GM18520 (cell line): ENCODE measurements around the gene TPPP.
"Not testable (repeated sequence)": the region's sequence is repeated elsewhere in the genome, so short reads cannot be mapped to it uniquely, and the experiment has no call there.

Experiments
- ATAC-seq: cut with Tn5 transposase; IDR thresholded peaks from one replicate; pipeline ENCODE4 v1.9.1; 2021; ENCODE audit not compliant: unreplicated experiment

The TPPP gene

DNA sequence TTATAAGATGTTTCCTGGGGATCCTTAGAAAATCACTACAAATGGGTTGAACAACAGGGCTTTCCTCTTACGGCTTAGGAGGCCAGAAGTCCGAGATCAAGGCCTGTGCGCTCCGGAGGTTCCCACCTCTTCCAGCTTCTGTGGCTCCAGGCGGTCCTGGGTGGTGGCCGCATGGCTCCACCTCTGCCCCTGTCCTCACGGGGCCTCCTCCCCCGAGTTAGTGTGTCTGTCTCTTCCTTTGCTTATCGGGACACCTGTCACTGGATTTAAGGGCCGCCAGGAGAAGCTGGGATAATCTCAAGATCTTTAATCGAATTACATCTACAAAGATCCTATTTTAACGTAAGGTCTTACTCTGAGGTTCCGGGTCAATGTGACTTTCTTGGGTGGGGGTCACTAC is 2.3 kb upstream of the TPPP start:
- ATAC-seq = not testable (repeated sequence)

DNA sequence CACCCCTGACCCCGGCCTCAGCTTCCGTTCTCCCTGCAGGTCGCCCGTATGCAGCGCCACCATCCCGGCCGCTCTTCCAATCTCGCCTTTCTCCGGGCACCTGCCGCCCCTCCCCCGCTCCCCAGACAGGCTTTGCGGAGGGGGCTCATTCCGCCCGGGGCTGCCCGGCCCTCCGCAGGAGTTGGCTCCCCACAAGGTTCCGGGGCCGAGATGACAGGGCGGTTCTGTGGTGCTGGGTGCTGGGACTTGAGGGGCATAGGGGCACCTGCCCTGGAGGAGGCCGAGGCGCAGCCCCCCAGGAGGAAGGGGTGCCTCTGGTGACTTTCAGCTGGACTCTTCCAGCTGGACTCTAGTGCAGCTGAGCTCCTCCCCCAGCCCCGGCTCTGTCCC is 885 bp upstream of the TPPP start:
- ATAC-seq = not testable (repeated sequence)

DNA sequence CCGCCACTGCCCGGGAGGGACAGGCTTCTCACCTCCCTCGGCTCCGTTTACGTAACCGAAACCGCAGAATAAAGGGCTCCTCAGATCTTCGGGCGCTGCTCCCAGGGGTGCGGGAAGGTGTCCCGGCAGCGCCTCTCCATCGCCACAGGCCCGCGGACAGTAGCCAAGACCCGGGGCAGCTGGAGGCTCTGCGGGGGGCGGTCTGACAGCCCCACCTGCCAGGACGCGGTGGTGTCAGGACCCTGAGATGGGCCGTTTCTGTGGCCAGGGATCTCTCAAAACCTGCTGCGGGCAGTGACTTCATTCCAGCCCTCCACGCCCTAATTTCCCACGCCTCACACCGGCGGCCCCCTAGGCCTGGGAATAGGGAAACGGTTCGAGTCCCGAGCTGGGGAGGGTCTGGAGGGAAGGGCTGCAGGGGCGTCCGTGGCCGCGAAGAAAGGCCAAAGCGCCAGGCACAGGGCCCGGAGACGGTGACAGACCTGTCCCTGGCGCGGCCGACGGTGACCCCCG is 567 bp downstream of the TPPP start:
- ATAC-seq = peak; percentile 6

DNA sequence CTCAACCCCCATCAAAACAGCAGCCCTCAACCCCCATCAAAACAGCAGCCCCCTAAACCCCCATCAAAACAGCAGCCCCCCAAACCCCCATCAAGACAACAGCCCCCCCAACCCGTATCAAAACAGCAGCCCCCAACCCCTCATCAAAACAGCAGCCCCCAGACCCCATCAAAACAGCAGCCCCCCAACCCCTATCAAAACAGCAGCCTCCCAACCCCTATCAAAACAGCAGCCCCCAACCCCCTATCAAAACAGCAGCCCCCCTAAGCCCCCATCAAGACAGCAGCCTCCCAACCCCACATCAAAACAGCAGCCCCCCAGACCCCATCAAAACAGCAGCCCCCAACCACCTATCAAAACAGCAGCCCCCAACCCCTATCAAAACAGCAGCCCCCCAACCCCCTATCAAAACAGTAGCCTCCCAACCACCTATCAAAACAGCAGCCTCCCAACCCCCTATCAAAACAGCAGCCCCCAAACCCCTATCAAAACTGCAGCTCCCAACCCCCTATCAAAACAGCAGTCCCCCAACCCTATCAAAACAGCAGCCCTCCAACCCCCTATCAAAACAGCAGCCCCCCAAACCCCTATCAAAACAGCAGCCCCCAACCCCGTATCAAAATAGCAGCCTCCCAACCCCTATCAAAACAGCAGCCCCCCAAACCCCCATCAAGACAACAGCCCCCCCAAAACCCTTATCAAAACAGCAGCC is 1.2 kb downstream of the TPPP start:
- ATAC-seq = no peak

DNA sequence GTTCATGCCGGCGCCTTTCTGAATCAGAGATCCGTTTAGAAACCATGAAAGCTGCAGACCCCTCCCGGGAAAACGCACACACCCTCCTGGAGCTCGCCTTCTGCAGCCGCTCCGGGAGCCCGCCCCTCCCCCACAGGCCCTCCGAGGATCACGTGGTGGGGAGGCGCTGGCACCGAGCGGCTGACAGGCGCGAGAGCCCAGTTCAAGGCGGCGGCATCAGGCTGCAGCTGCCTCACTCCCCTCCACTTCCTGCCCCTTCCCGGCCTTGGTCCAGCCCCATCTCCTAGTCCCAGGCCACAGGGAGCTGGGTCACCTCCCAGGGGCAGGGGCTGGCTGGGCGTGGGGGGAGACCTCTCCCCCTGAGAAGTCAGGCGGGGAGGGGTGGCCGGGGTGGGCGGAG is 2.1 kb downstream of the TPPP start:
- not testable (repeated sequence) for ATAC-seq

DNA sequence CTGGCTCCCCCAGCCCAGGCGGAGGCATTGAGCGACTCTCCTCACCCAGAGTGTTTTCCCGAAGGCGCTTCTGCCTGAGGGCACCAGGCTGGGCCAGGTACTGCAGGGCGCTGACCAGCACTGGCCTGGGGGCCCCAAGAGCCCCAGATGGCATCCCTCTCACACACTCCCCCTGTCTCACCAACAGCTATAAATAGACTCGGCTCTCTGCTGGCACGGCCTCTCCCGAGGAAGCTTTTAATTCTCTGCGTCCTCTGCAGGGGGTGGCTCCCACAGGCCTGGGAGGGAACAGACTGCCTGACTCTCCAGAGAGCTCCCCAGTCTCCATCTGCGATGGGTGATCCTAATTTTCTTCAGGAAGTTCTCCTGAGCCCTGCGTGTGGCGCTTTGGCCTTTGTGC is 2.9 kb downstream of the TPPP start:
- not testable (repeated sequence) for ATAC-seq

DNA sequence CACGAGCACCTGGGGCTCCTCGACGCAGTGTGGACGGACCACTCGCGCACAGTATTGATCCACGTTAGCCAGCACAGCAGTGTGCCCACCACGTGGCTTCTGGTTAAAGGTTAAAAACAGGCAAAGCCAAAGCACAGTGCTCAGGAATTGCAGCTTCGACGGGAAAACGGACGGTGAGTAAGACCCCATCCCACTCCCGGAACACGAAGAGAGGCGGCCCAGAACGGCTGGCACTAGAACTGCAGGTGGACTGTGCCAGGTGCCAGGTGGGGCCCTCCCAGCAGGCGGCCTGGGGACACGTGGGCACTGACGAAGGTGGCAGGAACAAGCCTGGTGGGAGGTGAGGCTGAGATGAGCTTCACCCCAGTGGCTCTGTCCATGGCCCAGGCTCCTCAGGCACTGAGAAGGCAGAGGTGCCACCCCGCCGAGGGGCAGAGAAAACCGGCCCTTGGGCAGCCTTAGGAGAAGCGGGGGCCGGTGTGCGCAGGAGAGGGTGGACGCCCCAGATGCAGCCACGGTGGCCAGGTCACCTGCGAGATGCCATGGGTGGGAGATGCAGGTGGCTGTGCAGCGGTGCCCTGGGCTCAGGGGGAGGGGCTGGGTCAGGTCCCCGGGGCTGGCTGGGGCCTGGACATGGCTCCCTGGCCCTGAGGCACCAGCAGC is 4.7 kb downstream of the TPPP start:
- ATAC-seq = not testable (repeated sequence)

DNA sequence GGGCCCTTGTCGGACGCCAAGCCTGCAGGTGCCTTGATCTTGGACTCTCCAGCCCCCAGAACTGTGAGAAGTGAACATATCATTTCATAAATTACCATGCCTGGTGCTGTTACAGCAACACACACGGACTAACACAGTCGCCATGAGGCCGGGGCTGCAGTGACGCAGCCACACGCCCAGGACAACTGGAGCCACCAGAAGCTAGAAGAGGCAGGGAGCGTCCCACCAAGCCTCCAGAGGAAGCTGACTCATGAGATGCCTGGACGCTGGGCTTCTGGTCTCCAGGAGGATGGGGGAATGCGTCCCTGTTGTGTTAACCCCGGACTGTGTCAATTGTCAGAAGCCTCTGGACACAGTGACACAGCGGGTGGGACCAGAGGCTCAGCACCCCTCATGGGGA is 6.2 kb downstream of the TPPP start:
- not testable (repeated sequence) for ATAC-seq

DNA sequence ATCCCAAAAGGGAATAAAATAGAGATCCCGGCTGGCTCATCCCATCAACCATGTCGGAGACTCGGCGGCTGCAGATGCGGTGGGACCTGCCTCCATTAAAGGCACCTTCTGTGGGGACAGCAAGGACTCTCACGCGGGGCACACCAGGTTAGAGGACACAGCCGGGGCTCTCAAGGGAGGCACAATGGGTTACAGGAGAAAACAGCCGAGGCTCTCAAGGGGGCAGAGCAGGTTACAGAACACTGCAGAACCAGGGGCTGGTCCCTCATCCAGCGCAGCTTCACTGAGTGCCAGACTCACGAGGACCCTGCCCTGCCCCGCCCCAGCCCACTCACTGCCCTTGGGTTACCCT is 7.0 kb downstream of the TPPP start:
- ATAC-seq = not testable (repeated sequence)

DNA sequence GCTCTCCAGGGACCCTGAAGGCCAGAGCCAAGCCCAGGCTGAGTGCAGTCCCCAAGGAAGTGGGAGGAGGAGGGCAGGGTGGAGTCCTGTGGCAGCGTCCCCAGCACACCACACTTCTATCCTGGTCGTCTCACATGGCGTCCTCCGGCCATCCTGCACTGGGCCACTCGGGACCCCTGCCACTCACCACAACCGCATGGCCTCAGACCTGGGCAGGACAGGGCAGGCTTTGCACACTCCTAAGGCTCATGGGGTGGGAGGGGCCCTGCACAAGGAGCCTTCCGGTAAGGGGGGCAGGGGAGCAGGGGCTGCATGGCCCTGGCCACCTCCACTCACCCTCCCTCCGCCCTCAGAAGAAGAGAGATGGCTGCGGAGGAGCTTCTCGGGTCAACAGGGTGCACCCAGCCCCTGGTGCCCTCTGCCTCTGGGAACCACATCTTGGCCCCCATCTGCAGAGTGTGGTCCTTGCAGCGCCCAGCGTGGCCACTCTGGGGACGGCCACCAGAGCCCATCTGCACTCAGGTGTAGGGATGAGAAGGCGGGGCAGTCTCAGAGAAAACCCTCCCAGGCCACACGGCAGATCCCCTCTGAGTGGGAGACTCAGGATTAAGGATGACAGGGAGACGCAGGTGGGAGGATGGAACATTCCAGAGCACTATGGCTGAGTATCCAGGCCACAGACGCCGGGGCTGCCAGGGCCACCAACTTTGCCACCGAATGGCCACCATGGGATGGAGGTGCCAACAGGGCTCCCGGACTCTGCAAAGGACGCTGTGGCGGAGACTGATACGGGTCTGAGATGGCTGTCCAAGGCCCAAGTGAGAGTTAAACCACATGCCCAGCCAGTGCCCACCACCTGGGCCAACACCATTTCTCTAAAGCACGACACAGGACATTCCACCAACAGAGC is 7.6 kb downstream of the TPPP start:
- no peak for ATAC-seq

DNA sequence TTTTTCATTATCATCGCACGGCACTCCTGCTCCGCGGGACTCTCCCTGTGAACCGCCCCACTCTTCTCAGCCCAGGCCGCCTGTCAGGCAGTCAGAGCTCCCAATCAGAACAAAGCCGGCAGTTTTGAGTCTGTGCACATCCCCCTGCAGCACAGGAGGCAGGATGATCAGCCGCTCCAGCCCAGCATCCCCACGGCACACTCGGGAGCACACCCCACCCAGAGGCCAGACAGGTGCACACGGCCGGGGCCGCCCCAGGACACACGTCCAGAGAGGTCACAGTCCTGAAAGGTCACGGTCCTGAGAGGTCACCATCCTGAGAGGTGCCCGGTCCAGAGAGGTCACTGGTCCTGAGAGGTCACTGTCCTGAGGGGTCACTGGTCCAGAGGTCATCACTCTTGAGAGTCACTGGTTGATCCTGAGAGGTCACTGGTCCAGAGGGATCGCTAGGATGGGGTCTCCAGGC is 8.4 kb downstream of the TPPP start:
- ATAC-seq = no peak

DNA sequence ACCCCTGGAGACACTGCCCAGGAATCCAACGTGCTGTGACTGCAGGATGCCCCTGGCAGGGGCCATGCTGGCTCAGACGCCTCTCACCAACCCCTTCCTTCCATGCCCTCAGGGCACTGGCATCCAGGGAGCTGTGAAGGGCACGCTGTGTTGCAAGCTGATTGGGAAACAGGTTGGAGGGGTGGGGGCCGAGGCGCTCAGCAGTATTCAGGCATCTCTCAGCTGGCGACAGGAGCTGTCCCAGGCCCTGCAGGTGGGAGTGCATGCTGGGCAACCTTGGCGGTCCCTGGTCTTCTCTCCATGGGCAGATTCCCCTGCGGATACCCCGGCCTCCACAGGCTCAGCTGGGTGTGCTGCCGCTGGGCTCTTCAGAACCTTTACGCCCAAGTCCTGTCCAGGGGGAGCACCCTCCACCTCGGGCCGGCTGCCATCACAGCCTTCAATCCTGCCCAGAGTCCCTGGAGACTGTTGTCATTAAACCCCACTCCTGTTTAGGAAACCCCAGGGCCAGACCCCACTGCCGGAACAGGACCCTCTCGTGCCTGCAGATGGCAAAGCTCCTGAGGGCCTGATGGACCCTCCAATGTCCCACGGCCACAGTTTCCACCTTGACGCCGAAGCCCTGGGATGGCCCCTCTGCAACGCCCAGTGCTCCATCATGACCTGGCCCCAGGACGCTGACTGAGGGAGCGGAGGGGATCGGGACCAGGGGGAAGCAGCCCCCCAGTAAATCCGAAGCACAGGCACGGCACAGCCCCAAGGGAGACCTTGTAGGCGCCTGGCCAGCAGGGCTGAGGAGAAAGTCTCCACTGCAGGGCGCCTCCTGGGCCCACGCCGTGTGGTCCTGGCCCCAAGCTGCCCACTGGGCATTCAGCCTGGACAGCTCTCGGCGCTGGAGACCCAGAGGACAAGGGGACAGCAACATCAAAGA is 9.3 kb downstream of the TPPP start:
- ATAC-seq = no peak

DNA sequence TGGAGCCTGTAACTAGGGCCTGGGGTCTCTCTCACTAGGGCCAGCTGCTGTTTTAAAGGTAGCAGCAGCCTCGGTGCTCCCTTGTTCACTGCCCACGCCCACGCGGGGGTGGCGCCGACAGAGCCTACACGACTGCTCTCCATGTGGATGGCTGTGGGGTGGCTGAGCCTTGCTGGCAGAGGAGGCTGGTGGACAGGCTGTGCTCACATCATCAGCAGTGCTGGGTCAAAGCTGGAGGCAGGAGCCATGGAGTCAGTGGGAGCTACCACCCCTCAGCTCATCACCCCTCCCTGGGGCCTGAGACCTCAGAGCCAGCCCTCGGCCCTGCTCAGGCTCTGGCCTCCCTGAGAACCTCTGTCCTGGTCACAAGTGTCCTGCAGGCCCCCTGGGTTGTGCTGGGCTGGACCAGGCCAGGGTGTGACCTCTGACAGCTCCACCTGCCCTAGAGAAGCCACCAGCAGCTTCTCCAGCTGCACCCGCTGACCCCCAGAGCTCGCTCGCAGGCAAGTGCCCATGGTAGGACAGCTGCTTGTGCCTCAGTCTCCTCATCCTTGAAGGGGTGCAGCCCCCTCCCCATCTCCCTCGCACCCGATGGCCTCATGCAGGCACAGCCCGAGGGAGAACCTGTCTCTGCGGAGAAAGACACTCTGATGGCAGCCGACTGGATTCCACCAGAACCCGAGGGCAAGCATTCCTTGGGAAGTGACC is 10.3 kb downstream of the TPPP start:
- not testable (repeated sequence) for ATAC-seq

DNA sequence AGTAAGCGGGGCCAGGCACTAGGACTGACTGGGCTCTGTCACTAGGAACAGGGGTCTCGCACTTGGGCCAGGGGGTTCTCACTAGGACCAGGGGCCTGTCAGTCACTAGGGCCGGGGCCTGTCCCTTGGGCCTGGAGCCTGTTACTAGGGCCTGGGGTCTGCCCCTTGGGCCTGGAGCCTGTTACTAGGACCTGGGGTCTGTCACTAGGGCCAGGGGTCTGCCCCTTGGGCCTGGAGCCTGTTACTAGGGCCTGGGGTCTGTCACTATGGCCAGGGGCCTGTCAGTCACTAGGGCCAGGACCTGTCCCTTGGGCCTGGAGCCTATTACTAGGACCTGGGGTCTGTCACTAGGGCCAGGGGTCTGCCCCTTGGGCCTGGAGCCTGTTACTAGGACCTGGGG is 10.9 kb downstream of the TPPP start:
- ATAC-seq = not testable (repeated sequence)

DNA sequence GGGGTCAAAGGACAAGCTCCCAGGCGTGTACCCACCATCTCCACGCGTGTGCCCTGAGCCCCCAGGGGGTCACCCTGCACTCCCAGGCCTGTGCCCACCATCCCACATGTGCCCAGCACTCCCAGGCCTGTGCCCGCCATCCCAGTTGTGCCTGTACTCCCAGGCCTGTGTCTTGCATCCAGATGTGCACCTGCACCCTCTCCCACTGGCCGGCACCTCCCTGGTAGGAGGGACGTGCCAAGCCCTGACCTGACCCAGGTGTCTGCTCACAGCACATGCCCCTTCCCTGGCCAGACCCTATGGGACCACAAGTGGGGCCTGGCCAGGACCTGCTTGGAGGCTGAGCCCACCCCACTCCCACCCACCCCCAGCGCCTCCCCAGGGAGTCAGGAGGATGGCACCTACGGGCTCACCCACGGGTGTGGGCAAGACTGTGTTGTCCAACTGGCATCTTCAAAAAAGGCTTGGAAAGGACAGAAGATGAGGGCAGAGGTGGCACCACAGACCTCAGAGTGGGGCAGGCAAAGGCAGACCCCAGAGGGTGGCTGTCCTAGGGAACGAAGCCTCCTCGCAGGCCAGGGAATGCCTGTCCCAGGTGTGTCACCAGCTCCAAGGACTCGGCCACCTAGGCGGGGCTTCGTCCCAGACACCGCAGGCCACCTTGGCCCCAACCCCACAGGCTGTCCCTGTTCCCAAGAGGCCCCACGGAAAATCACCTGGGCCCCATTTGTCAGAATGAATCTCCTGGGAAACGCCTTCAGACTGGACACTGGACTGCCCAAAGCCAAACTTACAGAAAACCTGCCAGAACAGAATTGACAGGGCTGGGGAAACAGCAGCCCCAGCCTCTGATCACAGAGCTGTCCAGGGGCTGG is 11.6 kb downstream of the TPPP start:
- ATAC-seq = not testable (repeated sequence)

DNA sequence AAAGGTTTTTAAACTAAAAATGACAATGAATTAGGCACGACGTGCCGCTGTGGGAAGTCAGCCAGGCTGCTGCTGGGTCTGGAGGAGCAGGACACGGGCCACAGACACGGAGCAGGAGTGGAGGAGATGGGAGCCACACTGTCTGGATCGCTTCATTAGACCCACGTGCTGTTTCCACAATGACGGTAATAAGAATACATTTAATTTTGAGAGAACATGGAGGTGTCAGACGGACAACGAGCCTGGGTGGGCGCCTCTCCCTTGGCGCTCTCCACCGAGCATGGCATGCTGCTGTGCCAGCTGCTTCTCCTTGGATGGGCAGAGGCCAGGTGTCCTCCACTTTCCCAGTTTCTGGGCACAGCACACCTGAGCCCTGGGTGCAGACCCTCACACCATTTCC is 12.3 kb downstream of the TPPP start:
- not testable (repeated sequence) for ATAC-seq

DNA sequence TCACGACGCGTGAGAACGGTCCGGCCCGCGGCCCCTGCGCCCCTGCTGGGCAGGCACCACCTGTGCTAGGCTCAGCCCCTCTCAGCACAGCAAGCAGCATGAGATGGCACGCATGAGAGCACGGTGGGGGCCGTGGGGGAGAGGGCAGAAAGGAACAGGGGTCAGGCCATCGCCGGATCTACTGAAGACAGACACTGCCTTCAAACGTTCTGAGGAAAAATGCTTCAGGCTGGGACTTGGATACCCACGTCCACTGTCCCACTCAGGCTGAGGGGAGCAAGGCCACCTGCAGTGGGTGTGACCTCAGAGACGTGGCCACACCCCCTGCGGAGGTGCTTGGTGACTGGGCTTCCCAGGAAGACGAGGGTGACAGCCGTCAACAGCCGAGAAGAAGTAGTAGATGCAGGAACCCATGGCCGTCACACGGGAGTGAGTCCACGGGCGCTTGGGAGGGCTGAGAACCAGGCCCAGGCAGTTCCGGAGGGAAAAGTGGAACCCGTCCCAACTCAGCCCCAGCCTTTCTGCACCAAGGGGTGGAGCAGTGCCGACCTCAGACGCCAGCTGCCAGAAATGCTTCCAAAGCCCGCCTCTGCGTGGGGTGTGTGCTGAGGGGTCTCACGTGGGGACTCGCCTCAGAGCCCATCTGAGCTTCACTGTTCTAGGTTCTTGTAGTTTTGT is 12.9 kb downstream of the TPPP start:
- not testable (repeated sequence) for ATAC-seq
